ENCODE results near the gene MFGE8.

Gene MFGE8

GRCh38 chr15:88904624-88905327 is 8.4 kb downstream of the MFGE8 start:
- no peak overlapping the region for H2BK5ac ChIP-seq (ENCODE audit: low read depth, low read length, poor library complexity, severe bottlenecking)
- H3K9me3 ChIP-seq (ENCODE audit: control insufficient read depth, low read length), result no peaks in the 10 kb centered on the region
- peaks cover 57 to 80% of the 10 kb centered on the region in 2 experiments for H3K36me3 ChIP-seq (ENCODE audit: control insufficient read depth in 1 of 2, insufficient read depth in 2 of 2, low read depth in 1 of 2, low read length in 2 of 2)
- no peak overlapping the region for H3K23ac ChIP-seq (ENCODE audit: low read length in 2 of 2)
- H3K4me2 ChIP-seq (ENCODE audit: low read length, poor library complexity, severe bottlenecking), result no peak overlapping the region
- peak; percentile 68 for DNase-seq
- H2BK12ac ChIP-seq (ENCODE audit: low read length in 2 of 2), result peak overlapping the region in 1 of 2 experiments; percentile 10
- peak overlapping the region; percentile 25 for H3K9ac ChIP-seq (ENCODE audit: low read length)
- H2AK5ac ChIP-seq (ENCODE audit: low read length, severe bottlenecking), result no peak overlapping the region
- no peak overlapping the region for H3K4me3 ChIP-seq (ENCODE audit: insufficient read depth in 1 of 2, low read depth in 1 of 2, low read length in 2 of 2)
- peaks cover 11% of the 10 kb centered on the region for H3K4me1 ChIP-seq (ENCODE audit: control insufficient read depth, insufficient read depth, low read depth, low read length)
- no peak overlapping the region for H4K8ac ChIP-seq (ENCODE audit: low read length)
- peaks cover 28% of the 10 kb centered on the region for H3K79me1 ChIP-seq (replicated peaks; ENCODE audit: low read length, poor library complexity, severe bottlenecking)
- no peaks in the 10 kb centered on the region for H3K27me3 ChIP-seq (ENCODE audit: control insufficient read depth in 1 of 2, insufficient read depth in 1 of 2, low read length in 2 of 2)
- H2BK15ac ChIP-seq (ENCODE audit: low read depth, poor library complexity, severe bottlenecking), result peak overlapping the region; percentile 78
- no peak overlapping the region for H3K4ac ChIP-seq (ENCODE audit: low read depth in 1 of 2, low read length in 2 of 2)
- H2BK120ac ChIP-seq (ENCODE audit: low read depth, low read length), result no peak overlapping the region
- no peak overlapping the region for H3K18ac ChIP-seq (ENCODE audit: low read depth in 1 of 2, low read length in 2 of 2)
- WGBS, result 38% methylated on average over 9 of the region's 10 CpGs
- H3K27ac ChIP-seq (ENCODE audit: low read length, poor library complexity, severe bottlenecking), result no peak overlapping the region
- no peak overlapping the region for H3K14ac ChIP-seq (ENCODE audit: low read length in 2 of 2)
- H4K91ac ChIP-seq (ENCODE audit: low read length), result no peak overlapping the region
- no peak overlapping the region for H2AFZ ChIP-seq (ENCODE audit: low read depth, low read length)

DNA sequence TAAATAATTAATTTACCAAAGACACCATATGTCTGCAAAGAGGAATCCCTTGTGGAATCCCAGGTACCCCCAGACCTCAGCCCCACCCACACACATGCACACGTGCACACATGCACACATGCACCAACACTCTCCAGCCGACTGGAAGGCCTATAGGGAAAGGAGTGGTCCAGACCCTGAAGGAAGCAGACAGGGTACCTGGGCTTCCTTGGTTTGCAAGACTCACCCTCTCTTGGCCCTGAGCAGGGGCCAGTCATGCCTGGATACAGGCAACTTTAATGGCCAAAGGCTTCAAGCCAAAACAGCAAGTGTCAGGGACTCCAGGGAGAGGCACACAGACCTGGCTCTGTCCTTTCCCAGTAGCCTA is 8.9 kb downstream of the MFGE8 start:
- no peak for DNase-seq
- Histone ChIP-seq H2BK15ac (ENCODE audit: low read depth, poor library complexity, severe bottlenecking) (no peak overlapping the region), H3K79me1 (replicated peaks; ENCODE audit: low read length, poor library complexity, severe bottlenecking) (peaks cover 28% of the 10 kb centered on the region), H3K4ac (ENCODE audit: low read depth in 1 of 2, low read length in 2 of 2) (no peak overlapping the region), H3K9me3 (ENCODE audit: control insufficient read depth, low read length) (no peaks in the 10 kb centered on the region), H2BK120ac (ENCODE audit: low read depth, low read length) (no peak overlapping the region), H2AK5ac (ENCODE audit: low read length, severe bottlenecking) (no peak overlapping the region), H3K18ac (ENCODE audit: low read depth in 1 of 2, low read length in 2 of 2) (no peak overlapping the region), H3K23ac (ENCODE audit: low read length in 2 of 2) (no peak overlapping the region), H3K27ac (ENCODE audit: low read length, poor library complexity, severe bottlenecking) (no peak overlapping the region), H3K27me3 (ENCODE audit: control insufficient read depth in 1 of 2, insufficient read depth in 1 of 2, low read length in 2 of 2) (no peaks in the 10 kb centered on the region), H4K91ac (ENCODE audit: low read length) (no peak overlapping the region), H2AFZ (ENCODE audit: low read depth, low read length) (no peak overlapping the region), H2BK5ac (ENCODE audit: low read depth, low read length, poor library complexity, severe bottlenecking) (no peak overlapping the region), H3K4me1 (ENCODE audit: control insufficient read depth, insufficient read depth, low read depth, low read length) (peaks cover 11% of the 10 kb centered on the region), H3K9ac (ENCODE audit: low read length) (no peak overlapping the region), H3K4me3 (ENCODE audit: insufficient read depth in 1 of 2, low read depth in 1 of 2, low read length in 2 of 2) (no peak overlapping the region), H3K14ac (ENCODE audit: low read length in 2 of 2) (no peak overlapping the region), H4K8ac (ENCODE audit: low read length) (no peak overlapping the region), H3K4me2 (ENCODE audit: low read length, poor library complexity, severe bottlenecking) (no peak overlapping the region), H3K36me3 (ENCODE audit: control insufficient read depth in 1 of 2, insufficient read depth in 2 of 2, low read depth in 1 of 2, low read length in 2 of 2) (peaks cover 57 to 79% of the 10 kb centered on the region in 2 experiments), H2BK12ac (ENCODE audit: low read length in 2 of 2) (no peak overlapping the region)
- WGBS, result 93% methylated on average over 2 of the region's 2 CpGs

GRCh38 chr15:88902846-88903245 is 10.3 kb downstream of the MFGE8 start:
- WGBS, result 93% methylated on average over 2 of the region's 2 CpGs
- Histone ChIP-seq H3K27ac (ENCODE audit: low read length, poor library complexity, severe bottlenecking) (no peak overlapping the region), H4K8ac (ENCODE audit: low read length) (no peak overlapping the region), H2AK5ac (ENCODE audit: low read length, severe bottlenecking) (no peak overlapping the region), H2BK12ac (ENCODE audit: low read length in 2 of 2) (no peak overlapping the region), H3K27me3 (ENCODE audit: control insufficient read depth in 1 of 2, insufficient read depth in 1 of 2, low read length in 2 of 2) (no peaks in the 10 kb centered on the region), H3K18ac (ENCODE audit: low read depth in 1 of 2, low read length in 2 of 2) (no peak overlapping the region), H3K4me1 (ENCODE audit: control insufficient read depth, insufficient read depth, low read depth, low read length) (peaks cover 10% of the 10 kb centered on the region), H3K23ac (ENCODE audit: low read length in 2 of 2) (no peak overlapping the region), H3K4me2 (ENCODE audit: low read length, poor library complexity, severe bottlenecking) (no peak overlapping the region), H2AFZ (ENCODE audit: low read depth, low read length) (no peak overlapping the region), H3K36me3 (ENCODE audit: control insufficient read depth in 1 of 2, insufficient read depth in 2 of 2, low read depth in 1 of 2, low read length in 2 of 2) (peaks cover 52 to 71% of the 10 kb centered on the region in 2 experiments), H3K14ac (ENCODE audit: low read length in 2 of 2) (no peak overlapping the region), H3K9ac (ENCODE audit: low read length) (no peak overlapping the region), H2BK120ac (ENCODE audit: low read depth, low read length) (no peak overlapping the region), H4K91ac (ENCODE audit: low read length) (no peak overlapping the region), H3K4ac (ENCODE audit: low read depth in 1 of 2, low read length in 2 of 2) (no peak overlapping the region), H2BK15ac (ENCODE audit: low read depth, poor library complexity, severe bottlenecking) (no peak overlapping the region), H3K79me1 (replicated peaks; ENCODE audit: low read length, poor library complexity, severe bottlenecking) (peaks cover 18% of the 10 kb centered on the region), H2BK5ac (ENCODE audit: low read depth, low read length, poor library complexity, severe bottlenecking) (no peak overlapping the region), H3K4me3 (ENCODE audit: insufficient read depth in 1 of 2, low read depth in 1 of 2, low read length in 2 of 2) (no peak overlapping the region), H3K9me3 (ENCODE audit: control insufficient read depth, low read length) (no peaks in the 10 kb centered on the region)
- no peak for DNase-seq

DNA sequence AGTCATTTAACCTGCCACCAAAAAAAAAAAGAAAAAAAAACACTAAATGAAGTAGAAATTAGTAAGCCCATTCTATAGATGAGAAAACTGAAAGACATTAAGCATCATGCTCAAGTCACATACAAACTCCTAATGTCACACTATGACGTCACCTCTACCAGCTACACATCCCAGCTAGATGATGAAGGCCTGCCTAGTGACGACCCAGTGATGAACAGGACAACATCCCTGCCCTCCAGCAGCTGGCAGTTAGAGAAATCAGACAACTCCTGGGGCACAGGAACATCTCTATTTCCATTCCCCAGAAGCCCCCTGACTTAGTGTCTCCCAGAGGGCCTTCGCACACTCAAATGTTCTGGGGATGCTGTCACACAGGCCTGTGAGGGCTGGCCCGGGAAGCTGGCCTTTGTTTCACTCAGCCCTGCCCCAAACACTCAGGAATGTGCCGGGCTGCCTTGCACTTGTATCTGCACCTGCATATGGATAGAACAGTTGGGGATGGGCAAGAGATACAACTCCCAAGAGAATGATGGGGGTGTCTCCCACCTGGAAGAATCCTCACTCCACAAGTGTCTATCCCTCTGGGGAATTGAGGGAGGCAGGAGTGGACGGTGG is 10.9 kb downstream of the MFGE8 start:
- Histone ChIP-seq H2BK12ac (ENCODE audit: low read length in 2 of 2) (no peak overlapping the region), H3K23ac (ENCODE audit: low read length in 2 of 2) (no peak overlapping the region), H4K8ac (ENCODE audit: low read length) (no peak overlapping the region), H2BK15ac (ENCODE audit: low read depth, poor library complexity, severe bottlenecking) (no peak overlapping the region), H2AK5ac (ENCODE audit: low read length, severe bottlenecking) (no peak overlapping the region), H3K27me3 (ENCODE audit: control insufficient read depth in 1 of 2, insufficient read depth in 1 of 2, low read length in 2 of 2) (no peaks in the 10 kb centered on the region), H3K4me3 (ENCODE audit: insufficient read depth in 1 of 2, low read depth in 1 of 2, low read length in 2 of 2) (no peak overlapping the region), H2BK120ac (ENCODE audit: low read depth, low read length) (no peak overlapping the region), H3K14ac (ENCODE audit: low read length in 2 of 2) (no peak overlapping the region), H2AFZ (ENCODE audit: low read depth, low read length) (no peak overlapping the region), H2BK5ac (ENCODE audit: low read depth, low read length, poor library complexity, severe bottlenecking) (no peak overlapping the region), H3K4me2 (ENCODE audit: low read length, poor library complexity, severe bottlenecking) (no peak overlapping the region), H3K4me1 (ENCODE audit: control insufficient read depth, insufficient read depth, low read depth, low read length) (peaks cover 15% of the 10 kb centered on the region), H3K36me3 (ENCODE audit: control insufficient read depth in 1 of 2, insufficient read depth in 2 of 2, low read depth in 1 of 2, low read length in 2 of 2) (peaks cover 52 to 66% of the 10 kb centered on the region in 2 experiments), H3K4ac (ENCODE audit: low read depth in 1 of 2, low read length in 2 of 2) (no peak overlapping the region), H3K9ac (ENCODE audit: low read length) (no peak overlapping the region), H3K9me3 (ENCODE audit: control insufficient read depth, low read length) (no peaks in the 10 kb centered on the region), H3K18ac (ENCODE audit: low read depth in 1 of 2, low read length in 2 of 2) (no peak overlapping the region), H4K91ac (ENCODE audit: low read length) (no peak overlapping the region), H3K27ac (ENCODE audit: low read length, poor library complexity, severe bottlenecking) (no peak overlapping the region), H3K79me1 (replicated peaks; ENCODE audit: low read length, poor library complexity, severe bottlenecking) (peaks cover 18% of the 10 kb centered on the region)
- 78% methylated on average over 5 of the region's 6 CpGs for WGBS
- DNase-seq, result no peak
